GM21717 (cell line): ENCODE measurements around the gene GHRH.
A peak's percentile ranks its signal among the peaks of the same experiment; 100 is the strongest.

Experiments used
- ATAC-seq: cut with Tn5 transposase; IDR thresholded peaks from one replicate; pipeline ENCODE4 v1.9.1; 2021; ENCODE audit warnings: mild to moderate bottlenecking, moderate library complexity; ENCODE audit not compliant: unreplicated experiment

GHRH gene

GRCh38 chr20:37261714-37262113 is at the start of gene GHRH:
GHRH (minus strand) TSS chr20:37261814; CDS start chr20:37256889, 4,925 bp downstream.
- ATAC-seq, result no peak

GRCh38 chr20:37310951-37311350 is 49.3 kb upstream of the GHRH start:
- no peak for ATAC-seq

- ATAC-seq, result no peak
These were observed 48.4 kb upstream of the GHRH start for GRCh38 chr20:37309936-37310590.

GRCh38 chr20:37309290-37309689 is 47.7 kb upstream of the GHRH start:
- ATAC-seq, result no peak

- peak; percentile 81 for ATAC-seq
These were observed 46.8 kb upstream of the GHRH start for GRCh38 chr20:37308086-37309050.

- no peak for ATAC-seq
These were observed 44.2 kb upstream of the GHRH start for GRCh38 chr20:37305839-37306238.

GRCh38 chr20:37305079-37305478 is 43.5 kb upstream of the GHRH start:
- ATAC-seq, result no peak

- ATAC-seq, result no peak
These were observed 42.0 kb upstream of the GHRH start for GRCh38 chr20:37303637-37304036.

GRCh38 chr20:37302981-37303380 is 41.4 kb upstream of the GHRH start:
- no peak for ATAC-seq

- ATAC-seq, result no peak
These were observed 39.9 kb upstream of the GHRH start for GRCh38 chr20:37301558-37301957.

GRCh38 chr20:37301120-37301519 is 39.5 kb upstream of the GHRH start:
- ATAC-seq, result no peak

GRCh38 chr20:37299718-37300528 is 38.3 kb upstream of the GHRH start:
- ATAC-seq, result no peak

- no peak for ATAC-seq
These were observed 36.8 kb upstream of the GHRH start for GRCh38 chr20:37298190-37298939.

GRCh38 chr20:37297066-37297736 is 35.6 kb upstream of the GHRH start:
- ATAC-seq, result no peak

- ATAC-seq, result no peak
These were observed 34.8 kb upstream of the GHRH start for GRCh38 chr20:37296371-37296770.

- no peak for ATAC-seq
These were observed 34.0 kb upstream of the GHRH start for GRCh38 chr20:37295595-37295994.

GRCh38 chr20:37295001-37295400 is 33.4 kb upstream of the GHRH start:
- no peak for ATAC-seq

GRCh38 chr20:37294262-37294981 is 32.8 kb upstream of the GHRH start:
- no peak for ATAC-seq

- ATAC-seq, result no peak
These were observed 31.8 kb upstream of the GHRH start for GRCh38 chr20:37293301-37293943.
